ENCODE results near the gene XRRA1. TPM values are rescaled to one million over a fixed set of nuclear protein-coding genes. Genes with fewer than 3 reads are reported as not detected.

The XRRA1 gene
- total RNA-seq, 1 donor from 2014 or later, result 9.6 TPM

GRCh38 chr11:74860743-74861142, 88.1 kb downstream of the XRRA1 start:
- H3K27me3 ChIP-seq, result no peaks in the 10 kb centered on the region
- H3K4me1 ChIP-seq, result no peaks in the 10 kb centered on the region
- H3K4me3 ChIP-seq, result no peak overlapping the region
- DNase-seq (ENCODE audit: extremely low spot score in 2 of 2), result no peak
- intact Hi-C loops (cut with DNase I), result no loop called here
- TF ChIP-seq POLR2AphosphoS5 (IDR thresholded peaks at IDR 0.05; ENCODE audit: insufficient read depth in 1 of 2, low read depth in 1 of 2) (no peak), POLR2A (IDR thresholded peaks at IDR 0.05) (no peak)
- TF ChIP-seq, protein P1, sequence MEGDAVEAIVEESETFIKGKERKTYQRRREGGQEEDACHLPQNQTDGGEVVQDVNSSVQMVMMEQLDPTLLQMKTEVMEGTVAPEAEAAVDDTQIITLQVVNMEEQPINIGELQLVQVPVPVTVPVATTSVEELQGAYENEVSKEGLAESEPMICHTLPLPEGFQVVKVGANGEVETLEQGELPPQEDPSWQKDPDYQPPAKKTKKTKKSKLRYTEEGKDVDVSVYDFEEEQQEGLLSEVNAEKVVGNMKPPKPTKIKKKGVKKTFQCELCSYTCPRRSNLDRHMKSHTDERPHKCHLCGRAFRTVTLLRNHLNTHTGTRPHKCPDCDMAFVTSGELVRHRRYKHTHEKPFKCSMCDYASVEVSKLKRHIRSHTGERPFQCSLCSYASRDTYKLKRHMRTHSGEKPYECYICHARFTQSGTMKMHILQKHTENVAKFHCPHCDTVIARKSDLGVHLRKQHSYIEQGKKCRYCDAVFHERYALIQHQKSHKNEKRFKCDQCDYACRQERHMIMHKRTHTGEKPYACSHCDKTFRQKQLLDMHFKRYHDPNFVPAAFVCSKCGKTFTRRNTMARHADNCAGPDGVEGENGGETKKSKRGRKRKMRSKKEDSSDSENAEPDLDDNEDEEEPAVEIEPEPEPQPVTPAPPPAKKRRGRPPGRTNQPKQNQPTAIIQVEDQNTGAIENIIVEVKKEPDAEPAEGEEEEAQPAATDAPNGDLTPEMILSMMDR (IDR thresholded peaks at IDR 0.05), result no peak
- no peak overlapping the region for H3K27ac ChIP-seq
- peaks cover 3 to 65% of the 10 kb centered on the region in 2 donors for H3K36me3 ChIP-seq
- peaks cover 4% of the 10 kb centered on the region for H3K9me3 ChIP-seq

- Histone ChIP-seq H3K9me3 (no peaks in the 10 kb centered on the region), H3K27me3 (no peaks in the 10 kb centered on the region), H3K27ac (no peak overlapping the region), H3K4me3 (no peak overlapping the region), H3K36me3 (peaks cover 0 to 14% of the 10 kb centered on the region in 2 donors), H3K4me1 (no peaks in the 10 kb centered on the region)
- no peak for TF ChIP-seq POLR2A (IDR thresholded peaks at IDR 0.05)
- no peak for TF ChIP-seq POLR2AphosphoS5 (IDR thresholded peaks at IDR 0.05; ENCODE audit: insufficient read depth in 1 of 2, low read depth in 1 of 2)
- TF ChIP-seq, protein P1 (IDR thresholded peaks at IDR 0.05), result no peak
- intact Hi-C loops (cut with DNase I), result no loop called here
- no peak for DNase-seq (ENCODE audit: extremely low spot score in 2 of 2)
Measured at GRCh38 chr11:74853223-74853622, 95.7 kb downstream of the XRRA1 start.

DNA sequence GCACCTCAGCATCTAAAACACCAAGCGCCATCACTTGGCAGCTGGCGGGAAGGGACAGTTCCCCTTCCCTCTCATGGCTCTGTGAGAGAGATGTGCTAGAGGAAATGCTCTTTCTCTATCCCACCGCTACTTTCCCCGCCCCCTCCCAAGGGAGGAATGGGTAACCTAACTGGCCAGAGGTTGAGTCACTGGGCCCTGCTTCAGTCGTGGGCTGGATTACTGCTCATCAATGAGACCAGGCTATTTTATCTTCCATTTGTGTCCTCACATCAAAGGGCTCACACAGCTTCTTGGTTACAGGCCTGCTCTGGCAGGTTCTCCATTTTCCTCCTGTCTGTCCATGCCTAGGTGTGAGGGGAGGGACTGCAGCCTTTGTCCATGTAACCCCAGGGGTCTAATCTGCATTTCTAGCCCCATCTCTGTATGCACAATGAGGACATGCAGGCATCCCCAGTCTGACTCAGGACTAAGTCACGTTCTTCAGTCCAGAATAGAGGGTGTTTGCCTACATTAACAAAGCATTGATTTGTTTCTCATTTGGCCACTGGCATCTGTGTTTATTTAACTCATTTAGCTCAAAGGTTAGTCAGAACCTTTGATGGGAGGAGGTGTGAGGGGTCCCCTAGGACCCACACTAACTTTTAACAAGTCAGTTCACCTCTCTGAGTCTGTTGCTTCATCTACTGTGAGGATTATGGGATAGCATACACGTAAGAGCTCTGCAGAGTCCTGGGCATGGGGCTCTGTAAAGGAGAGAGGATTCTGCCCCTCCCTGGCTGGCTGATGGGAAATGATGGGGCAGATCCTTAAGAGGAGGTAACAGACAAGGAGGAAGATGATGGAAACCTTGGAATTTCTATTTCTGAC, 99.1 kb downstream of the XRRA1 start:
- H3K27ac ChIP-seq, result no peak overlapping the region
- no peaks in the 10 kb centered on the region for H3K4me1 ChIP-seq
- no peak for TF ChIP-seq POLR2A (IDR thresholded peaks at IDR 0.05)
- TF ChIP-seq POLR2AphosphoS5 (IDR thresholded peaks at IDR 0.05; ENCODE audit: insufficient read depth in 1 of 2, low read depth in 1 of 2), result no peak
- TF ChIP-seq, protein P1 (IDR thresholded peaks at IDR 0.05), result no peak
- H3K4me3 ChIP-seq, result no peak overlapping the region
- peaks cover 0 to 5% of the 10 kb centered on the region in 2 donors for H3K36me3 ChIP-seq
- no peaks in the 10 kb centered on the region for H3K27me3 ChIP-seq
- no peaks in the 10 kb centered on the region for H3K9me3 ChIP-seq
- intact Hi-C loops (cut with DNase I), result no loop called here
- no peak for DNase-seq (ENCODE audit: extremely low spot score in 2 of 2)

DNA sequence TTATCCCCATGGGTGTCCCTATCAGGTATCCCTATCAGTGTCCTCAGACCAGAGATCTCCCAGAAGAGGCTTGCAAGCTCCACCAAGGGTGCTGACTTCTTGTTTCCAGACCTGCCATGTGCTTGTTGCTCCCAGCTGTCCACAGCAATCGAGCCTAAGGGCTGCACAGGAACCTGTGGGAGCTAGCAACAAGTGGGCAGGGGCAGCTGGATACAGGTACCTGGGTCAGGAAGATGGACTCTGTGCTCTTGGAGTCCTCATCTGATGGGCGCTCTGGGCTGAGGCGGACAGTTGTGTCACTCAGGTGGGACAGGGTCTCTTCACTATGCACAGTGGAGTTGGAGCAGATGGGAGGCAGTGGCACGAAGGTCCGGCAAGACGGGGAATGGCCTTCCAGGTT, 101.0 kb downstream of the XRRA1 start:
- no peaks in the 10 kb centered on the region for H3K4me1 ChIP-seq
- no peak for DNase-seq (ENCODE audit: extremely low spot score in 2 of 2)
- H3K27ac ChIP-seq, result no peak overlapping the region
- intact Hi-C loops (cut with DNase I), result no loop called here
- peaks cover 0 to 13% of the 10 kb centered on the region in 2 donors for H3K36me3 ChIP-seq
- no peaks in the 10 kb centered on the region for H3K27me3 ChIP-seq
- H3K9me3 ChIP-seq, result no peaks in the 10 kb centered on the region
- no peak for TF ChIP-seq POLR2A (IDR thresholded peaks at IDR 0.05)
- no peak overlapping the region for H3K4me3 ChIP-seq

- intact Hi-C loops (cut with DNase I), result no loop called here
- DNase-seq (ENCODE audit: extremely low spot score in 2 of 2), result no peak
Measured at GRCh38 chr11:74847395-74847794, 101.5 kb downstream of the XRRA1 start.

GRCh38 chr11:74846770-74847169, 102.1 kb downstream of the XRRA1 start:
- no peaks in the 10 kb centered on the region for H3K4me1 ChIP-seq
- intact Hi-C loops (cut with DNase I), result no loop called here
- no peak overlapping the region for H3K27ac ChIP-seq
- no peaks in the 10 kb centered on the region for H3K9me3 ChIP-seq
- DNase-seq (ENCODE audit: extremely low spot score in 2 of 2), result no peak
- TF ChIP-seq POLR2AphosphoS5 (IDR thresholded peaks at IDR 0.05; ENCODE audit: insufficient read depth in 1 of 2, low read depth in 1 of 2) (no peak), POLR2A (IDR thresholded peaks at IDR 0.05) (no peak)
- TF ChIP-seq, protein P1 (IDR thresholded peaks at IDR 0.05), result no peak
- no peaks in the 10 kb centered on the region for H3K27me3 ChIP-seq
- H3K36me3 ChIP-seq, result peaks cover 0 to 20% of the 10 kb centered on the region in 2 donors
- no peak overlapping the region for H3K4me3 ChIP-seq

More at GRCh38 chr11:74847395-74847794, 101.5 kb downstream of the XRRA1 start:
- TF ChIP-seq POLR2AphosphoS5 (IDR thresholded peaks at IDR 0.05; ENCODE audit: insufficient read depth in 1 of 2, low read depth in 1 of 2), result no peak
- H3K4me1 ChIP-seq, result no peaks in the 10 kb centered on the region
- H3K4me3 ChIP-seq, result no peak overlapping the region
- H3K9me3 ChIP-seq, result no peaks in the 10 kb centered on the region
- no peak overlapping the region for H3K27ac ChIP-seq
- H3K36me3 ChIP-seq, result peaks cover 0 to 14% of the 10 kb centered on the region in 2 donors
- H3K27me3 ChIP-seq, result no peaks in the 10 kb centered on the region
